ENCODE measurements around the gene MMP10. TPM values are rescaled to one million over a fixed set of nuclear protein-coding genes. Genes with fewer than 3 reads are reported as not detected.

The MMP10 gene
- total and polyA plus RNA-seq, 2 donors (not counting 3 experiments of a cell fraction or from before 2014, with no cell fraction given): 4.3 to 15.0 TPM

DNA sequence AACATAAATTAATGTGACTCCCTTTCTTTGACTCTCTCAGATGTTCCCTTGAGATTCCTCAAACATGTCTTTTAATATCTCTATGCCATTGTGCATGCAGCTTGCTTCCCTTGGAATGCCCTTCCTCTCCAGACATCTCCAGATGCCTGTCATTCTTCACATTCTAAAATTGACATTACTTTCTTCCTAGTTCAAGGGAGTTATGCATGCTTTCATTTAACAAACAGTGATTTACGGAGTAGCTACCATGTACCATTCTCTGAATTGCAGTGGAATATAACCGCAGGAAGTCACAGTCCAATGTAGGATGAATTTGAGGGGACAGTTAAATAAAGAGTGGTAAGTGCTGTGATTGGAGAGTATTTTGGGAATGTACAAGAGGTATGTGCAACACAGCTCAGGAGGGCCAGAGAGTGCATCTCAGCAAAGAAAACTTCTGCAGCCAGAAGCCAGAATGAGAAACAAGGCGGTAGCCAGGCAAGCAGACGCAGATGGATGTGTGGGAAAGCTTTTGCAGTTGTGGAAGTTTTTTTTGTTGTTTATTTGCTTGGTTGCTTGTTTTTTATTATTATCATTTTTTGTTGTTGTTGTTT lies 18.7 kb downstream of the MMP10 start:
- CTCF ChIA-PET: interaction anchor here (0.7 to 3.1 kb wide), 14 partner anchors 8 to 275 kb away, joined by 3 to 25 read pairs (median 3); partner anchors contain the start of gene MMP10
- Histone ChIP-seq H3K79me2 (ENCODE audit: control insufficient read depth, insufficient read depth, low read length) (no peaks in the 10 kb centered on the region), H3K9ac (replicated peaks; ENCODE audit: extremely low read depth, insufficient read depth, low read length) (peak overlapping the region; percentile 36), H3K27me3 (ENCODE audit: control insufficient read depth in 2 of 2, insufficient read depth in 2 of 2, low read length in 2 of 2) (no peaks in the 10 kb centered on the region), H3K9me1 (replicated peaks; ENCODE audit: control insufficient read depth, extremely low read depth, insufficient read depth, low read length) (no peaks in the 10 kb centered on the region), H3K9me3 (replicated peaks; ENCODE audit: control insufficient read depth, insufficient read depth, low read length) (no peaks in the 10 kb centered on the region), H3K36me3 (ENCODE audit: control insufficient read depth in 2 of 2, extremely low read depth in 1 of 2, insufficient read depth in 2 of 2, low read length in 2 of 2) (no peaks in the 10 kb centered on the region), H3K4me1 (ENCODE audit: control insufficient read depth, extremely low read depth, insufficient read depth, low read length) (peaks cover 50% of the 10 kb centered on the region), H2AFZ (ENCODE audit: low read depth, low read length) (no peak overlapping the region), H3K27ac (ENCODE audit: insufficient read depth, low read depth, low read length) (peak overlapping the region; percentile 88), H4K20me1 (replicated peaks; ENCODE audit: control insufficient read depth, extremely low read depth, insufficient read depth, low read length) (no peaks in the 10 kb centered on the region), H3K4me3 (replicated peaks in 1 of 3; ENCODE audit: insufficient read depth in 1 of 3, low read depth in 1 of 3, low read length in 3 of 3) (no peak overlapping the region), H3K4me2 (ENCODE audit: insufficient read depth, low read length) (peak overlapping the region; percentile 14)
- intact Hi-C loops (cut with micrococcal nuclease) (loop anchor here (10.0 kb wide), 1 partner anchor 847 kb away; the partner anchor contains the start of genes ANGPTL5 and CEP126), dilution Hi-C loops (cut with MboI; ENCODE audit: extremely low pct_ligation_motif_present, low sequenced_read_pairs) (no loop called here)
- TF ChIP-seq, protein P1, sequence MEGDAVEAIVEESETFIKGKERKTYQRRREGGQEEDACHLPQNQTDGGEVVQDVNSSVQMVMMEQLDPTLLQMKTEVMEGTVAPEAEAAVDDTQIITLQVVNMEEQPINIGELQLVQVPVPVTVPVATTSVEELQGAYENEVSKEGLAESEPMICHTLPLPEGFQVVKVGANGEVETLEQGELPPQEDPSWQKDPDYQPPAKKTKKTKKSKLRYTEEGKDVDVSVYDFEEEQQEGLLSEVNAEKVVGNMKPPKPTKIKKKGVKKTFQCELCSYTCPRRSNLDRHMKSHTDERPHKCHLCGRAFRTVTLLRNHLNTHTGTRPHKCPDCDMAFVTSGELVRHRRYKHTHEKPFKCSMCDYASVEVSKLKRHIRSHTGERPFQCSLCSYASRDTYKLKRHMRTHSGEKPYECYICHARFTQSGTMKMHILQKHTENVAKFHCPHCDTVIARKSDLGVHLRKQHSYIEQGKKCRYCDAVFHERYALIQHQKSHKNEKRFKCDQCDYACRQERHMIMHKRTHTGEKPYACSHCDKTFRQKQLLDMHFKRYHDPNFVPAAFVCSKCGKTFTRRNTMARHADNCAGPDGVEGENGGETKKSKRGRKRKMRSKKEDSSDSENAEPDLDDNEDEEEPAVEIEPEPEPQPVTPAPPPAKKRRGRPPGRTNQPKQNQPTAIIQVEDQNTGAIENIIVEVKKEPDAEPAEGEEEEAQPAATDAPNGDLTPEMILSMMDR (IDR thresholded peaks at IDR 0.05; ENCODE audit: extremely low read depth in 1 of 2, insufficient read depth in 1 of 2, low read depth in 1 of 2, low read length in 2 of 2): no peak
- TF ChIP-seq GATA2 (IDR thresholded peaks at IDR 0.05; ENCODE audit: insufficient read depth, insufficient read length, low read depth, low read length) (no peak), POLR2AphosphoS5 (IDR thresholded peaks at IDR 0.05; ENCODE audit: insufficient read depth, low read depth, low read length) (no peak), POLR2A (IDR thresholded peaks at IDR 0.05; ENCODE audit: low read depth, low read length) (no peak), JUN (IDR thresholded peaks at IDR 0.05; ENCODE audit: borderline replicate concordance, insufficient read depth, insufficient read length, low read depth) (no peak), MYC (IDR thresholded peaks at IDR 0.05; ENCODE audit: low read depth, low read length) (no peak), EZH2 (IDR thresholded peaks at IDR 0.05; ENCODE audit: borderline replicate concordance, low read depth, low read length, severe bottlenecking) (no peak), FOS (IDR thresholded peaks at IDR 0.05; ENCODE audit: borderline replicate concordance, insufficient read depth, low read length) (no peak)
- TF ChIP-seq, protein P2, sequence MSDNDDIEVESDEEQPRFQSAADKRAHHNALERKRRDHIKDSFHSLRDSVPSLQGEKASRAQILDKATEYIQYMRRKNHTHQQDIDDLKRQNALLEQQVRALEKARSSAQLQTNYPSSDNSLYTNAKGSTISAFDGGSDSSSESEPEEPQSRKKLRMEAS (IDR thresholded peaks at IDR 0.05; ENCODE audit: insufficient read depth, insufficient read length): no peak
- DNase-seq (ENCODE audit: low read depth, low spot score) (peak; percentile 34), FAIRE-seq (no peak)
- no TSS peak for BruUV-seq (replicated peaks)
- POLR2A ChIA-PET: interaction anchor here (0.5 kb wide), 1 partner anchor 75 kb away, joined by 4 read pairs; no protein-coding TSS in a partner anchor

Measured in endothelial cell of umbilical vein (primary cell).